ENCODE measurements around the gene OXLD1.

OXLD1 gene

DNA sequence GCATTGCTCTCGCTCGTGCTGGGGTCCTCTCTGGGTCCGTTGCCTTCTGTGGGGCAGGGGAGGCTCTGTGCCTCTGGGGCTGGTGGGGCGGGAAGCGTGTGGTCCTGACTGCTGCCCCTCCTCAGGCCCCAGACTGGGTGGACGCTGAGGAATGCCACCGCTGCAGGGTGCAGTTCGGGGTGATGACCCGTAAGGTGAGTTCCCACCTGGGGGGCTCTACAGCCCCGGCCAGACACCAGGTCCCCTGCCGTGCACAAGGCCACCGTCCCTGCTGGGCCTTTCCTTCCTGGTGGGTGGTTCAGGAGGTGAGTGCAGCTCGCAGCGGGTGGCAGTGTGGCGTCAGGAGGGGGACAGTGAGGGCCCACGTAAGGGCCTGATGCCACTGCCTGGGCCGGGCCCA, 24.1 kb upstream of the OXLD1 start:
- no peaks in the 10 kb centered on the region for H3K27me3 ChIP-seq (ENCODE audit: insufficient read depth, poor library complexity, severe bottlenecking)
- DNase-seq (ENCODE audit: low spot score) (no peak), ATAC-seq (ENCODE audit: low read depth) (no peak)
- peaks cover 98% of the 10 kb centered on the region for H3K36me3 ChIP-seq (ENCODE audit: low read depth)
- H3K4me1 ChIP-seq (ENCODE audit: insufficient read depth, poor library complexity, severe bottlenecking): no peaks in the 10 kb centered on the region
- no peak overlapping the region for H3K4me3 ChIP-seq (ENCODE audit: severe bottlenecking)
- TF ChIP-seq, protein P1, sequence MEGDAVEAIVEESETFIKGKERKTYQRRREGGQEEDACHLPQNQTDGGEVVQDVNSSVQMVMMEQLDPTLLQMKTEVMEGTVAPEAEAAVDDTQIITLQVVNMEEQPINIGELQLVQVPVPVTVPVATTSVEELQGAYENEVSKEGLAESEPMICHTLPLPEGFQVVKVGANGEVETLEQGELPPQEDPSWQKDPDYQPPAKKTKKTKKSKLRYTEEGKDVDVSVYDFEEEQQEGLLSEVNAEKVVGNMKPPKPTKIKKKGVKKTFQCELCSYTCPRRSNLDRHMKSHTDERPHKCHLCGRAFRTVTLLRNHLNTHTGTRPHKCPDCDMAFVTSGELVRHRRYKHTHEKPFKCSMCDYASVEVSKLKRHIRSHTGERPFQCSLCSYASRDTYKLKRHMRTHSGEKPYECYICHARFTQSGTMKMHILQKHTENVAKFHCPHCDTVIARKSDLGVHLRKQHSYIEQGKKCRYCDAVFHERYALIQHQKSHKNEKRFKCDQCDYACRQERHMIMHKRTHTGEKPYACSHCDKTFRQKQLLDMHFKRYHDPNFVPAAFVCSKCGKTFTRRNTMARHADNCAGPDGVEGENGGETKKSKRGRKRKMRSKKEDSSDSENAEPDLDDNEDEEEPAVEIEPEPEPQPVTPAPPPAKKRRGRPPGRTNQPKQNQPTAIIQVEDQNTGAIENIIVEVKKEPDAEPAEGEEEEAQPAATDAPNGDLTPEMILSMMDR (IDR thresholded peaks at IDR 0.05; ENCODE audit: poor library complexity, severe bottlenecking): no peak
- no peak overlapping the region for H3K27ac ChIP-seq (ENCODE audit: poor library complexity, severe bottlenecking)
- no peaks in the 10 kb centered on the region for H3K9me3 ChIP-seq (ENCODE audit: severe bottlenecking)

DNA sequence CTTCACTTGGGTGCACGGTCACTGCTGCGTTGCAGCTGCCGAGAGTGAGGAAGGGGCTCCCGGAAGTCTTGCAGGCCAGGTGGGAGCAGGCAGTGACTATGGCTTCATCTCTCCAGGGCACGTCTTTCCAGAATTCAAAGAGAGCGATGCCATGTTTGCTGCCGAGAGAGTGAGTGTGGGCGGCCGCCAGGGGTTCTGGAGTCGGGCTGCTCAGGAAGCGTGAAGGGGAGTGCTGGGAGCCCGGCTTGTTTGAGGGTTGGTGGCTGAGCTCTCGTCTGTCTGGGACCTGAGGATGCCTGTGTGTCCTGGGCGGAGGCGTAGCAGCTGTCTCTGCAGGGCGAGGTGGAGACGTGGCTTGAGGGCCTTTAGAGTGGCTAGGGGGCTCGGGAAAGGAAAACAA, 23.7 kb upstream of the OXLD1 start:
- DNase-seq (ENCODE audit: low spot score): no peak
- TF ChIP-seq, protein P1 (IDR thresholded peaks at IDR 0.05; ENCODE audit: poor library complexity, severe bottlenecking): no peak
- peaks cover 96% of the 10 kb centered on the region for H3K36me3 ChIP-seq (ENCODE audit: low read depth)
- no peak for ATAC-seq (ENCODE audit: low read depth)
- H3K27ac ChIP-seq (ENCODE audit: poor library complexity, severe bottlenecking): no peak overlapping the region
- no peaks in the 10 kb centered on the region for H3K27me3 ChIP-seq (ENCODE audit: insufficient read depth, poor library complexity, severe bottlenecking)
- no peak overlapping the region for H3K4me3 ChIP-seq (ENCODE audit: severe bottlenecking)
- peaks cover 1% of the 10 kb centered on the region for H3K4me1 ChIP-seq (ENCODE audit: insufficient read depth, poor library complexity, severe bottlenecking)
- no peaks in the 10 kb centered on the region for H3K9me3 ChIP-seq (ENCODE audit: severe bottlenecking)

DNA sequence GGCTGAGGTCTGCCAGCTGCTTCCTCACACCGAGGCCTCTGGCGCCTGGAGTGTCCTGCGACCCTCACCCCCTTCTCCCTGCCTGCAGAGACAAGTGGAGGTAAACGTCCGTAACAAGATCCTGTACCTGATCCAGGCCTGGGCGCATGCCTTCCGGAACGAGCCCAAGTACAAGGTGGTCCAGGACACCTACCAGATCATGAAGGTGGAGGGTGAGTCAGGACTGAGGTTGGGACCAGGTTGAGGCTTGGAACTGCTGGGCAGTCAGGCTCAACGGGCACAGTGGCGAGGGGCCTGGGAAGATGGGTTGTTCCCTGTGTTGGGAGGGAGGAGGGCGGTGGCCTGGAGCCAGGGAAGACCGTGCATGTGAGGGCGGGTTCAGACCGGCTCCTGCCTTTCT, 22.2 kb upstream of the OXLD1 start:
- Histone ChIP-seq H3K9me3 (ENCODE audit: severe bottlenecking) (no peaks in the 10 kb centered on the region), H3K4me3 (ENCODE audit: severe bottlenecking) (no peak overlapping the region), H3K27me3 (ENCODE audit: insufficient read depth, poor library complexity, severe bottlenecking) (no peaks in the 10 kb centered on the region), H3K27ac (ENCODE audit: poor library complexity, severe bottlenecking) (no peak overlapping the region), H3K4me1 (ENCODE audit: insufficient read depth, poor library complexity, severe bottlenecking) (peaks cover 7% of the 10 kb centered on the region), H3K36me3 (ENCODE audit: low read depth) (peaks cover 82% of the 10 kb centered on the region)
- ATAC-seq (ENCODE audit: low read depth): no peak
- TF ChIP-seq, protein P1 (IDR thresholded peaks at IDR 0.05; ENCODE audit: poor library complexity, severe bottlenecking): no peak
- DNase-seq (ENCODE audit: low spot score): no peak

GRCh38 chr17:81687770-81688541, 21.6 kb upstream of the OXLD1 start:
- DNase-seq (ENCODE audit: low spot score) (no peak), ATAC-seq (ENCODE audit: low read depth) (no peak)
- Histone ChIP-seq H3K27me3 (ENCODE audit: insufficient read depth, poor library complexity, severe bottlenecking) (no peaks in the 10 kb centered on the region), H3K9me3 (ENCODE audit: severe bottlenecking) (no peaks in the 10 kb centered on the region), H3K27ac (ENCODE audit: poor library complexity, severe bottlenecking) (no peak overlapping the region), H3K36me3 (ENCODE audit: low read depth) (peaks cover 75% of the 10 kb centered on the region), H3K4me1 (ENCODE audit: insufficient read depth, poor library complexity, severe bottlenecking) (peaks cover 7% of the 10 kb centered on the region), H3K4me3 (ENCODE audit: severe bottlenecking) (no peak overlapping the region)
- TF ChIP-seq, protein P1 (IDR thresholded peaks at IDR 0.05; ENCODE audit: poor library complexity, severe bottlenecking): no peak

DNA sequence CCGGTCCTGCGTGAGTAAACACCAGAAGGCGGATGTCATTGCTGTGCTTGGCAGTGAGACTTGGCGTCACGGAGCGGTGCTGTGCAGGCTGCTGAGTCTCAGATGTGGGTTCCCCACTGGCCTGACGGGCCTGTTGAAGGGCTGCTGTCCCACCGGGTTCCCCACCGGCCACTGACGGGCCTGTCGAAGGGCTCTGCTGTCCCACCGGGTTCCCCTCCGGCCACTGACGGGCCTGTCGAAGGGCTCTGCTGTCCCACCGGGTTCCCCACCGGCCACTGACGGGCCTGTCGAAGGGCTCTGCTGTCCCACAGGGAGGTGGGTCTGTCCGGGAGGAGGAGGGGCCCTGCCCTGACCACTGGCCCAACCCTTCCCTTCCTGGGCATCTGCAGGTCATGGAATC, 20.2 kb upstream of the OXLD1 start:
- no peaks in the 10 kb centered on the region for H3K9me3 ChIP-seq (ENCODE audit: severe bottlenecking)
- no peak overlapping the region for H3K27ac ChIP-seq (ENCODE audit: poor library complexity, severe bottlenecking)
- peaks cover 7% of the 10 kb centered on the region for H3K4me1 ChIP-seq (ENCODE audit: insufficient read depth, poor library complexity, severe bottlenecking)
- H3K4me3 ChIP-seq (ENCODE audit: severe bottlenecking): no peak overlapping the region
- ATAC-seq (ENCODE audit: low read depth) (no peak), DNase-seq (ENCODE audit: low spot score) (no peak)
- TF ChIP-seq, protein P1 (IDR thresholded peaks at IDR 0.05; ENCODE audit: poor library complexity, severe bottlenecking): no peak
- H3K36me3 ChIP-seq (ENCODE audit: low read depth): peaks cover 62% of the 10 kb centered on the region
- H3K27me3 ChIP-seq (ENCODE audit: insufficient read depth, poor library complexity, severe bottlenecking): no peaks in the 10 kb centered on the region

Measured in RWPE2 (cell line).